HepG2 (cell line): ENCODE results near the gene ZFHX3. TPM values are rescaled to one million over a fixed set of nuclear protein-coding genes. Genes with fewer than 3 reads are reported as not detected.
A peak's percentile ranks its signal among the peaks of the same experiment; 100 is the strongest.

Source experiments
- AFF4 ChIP-seq: sonication (generic); formaldehyde crosslinking; IDR thresholded peaks from 2 replicates; pipeline ENCODE4 v1.4.0; 2020; ENCODE audit warnings: missing genetic modification reagents
- CENPT ChIP-seq: sonication (generic); formaldehyde crosslinking; IDR thresholded peaks from 2 replicates; pipeline ENCODE4 v1.8.0; 2022; ENCODE audit warnings: low read depth, mild to moderate bottlenecking, moderate library complexity, missing genetic modification reagents
- CREM ChIP-seq, 2 experiments: sonication (generic) in 1 of 2; formaldehyde crosslinking in 1 of 2; IDR thresholded peaks; 2 replicates each; pipeline versions ENCODE4 v1.4.0 to v1.6.1; 2016 to 2020; ENCODE audit warnings: antibody characterized with exemption in 1 of 2, mild to moderate bottlenecking in 1 of 2, missing genetic modification reagents in 1 of 2
- HNF1A ChIP-seq, 2 experiments: sonication (generic) in 1 of 2; formaldehyde crosslinking in 1 of 2; IDR thresholded peaks; 2 replicates each; pipeline versions ENCODE4 v1.4.0 to v1.6.1; 2016 to 2020; ENCODE audit warnings: borderline replicate concordance in 1 of 2, low read depth in 1 of 2, mild to moderate bottlenecking in 1 of 2, missing genetic modification reagents in 1 of 2
- KLF13 ChIP-seq: sonication (generic); formaldehyde crosslinking; IDR thresholded peaks from 2 replicates; pipeline ENCODE4 v1.4.0; 2020; ENCODE audit warnings: mild to moderate bottlenecking, missing genetic modification reagents
- NAIF1 ChIP-seq: sonication (generic); formaldehyde crosslinking; IDR thresholded peaks from 2 replicates; pipeline ENCODE4 v1.5.0; 2020; ENCODE audit warnings: mild to moderate bottlenecking, missing genetic modification reagents, borderline replicate concordance
- PAWR ChIP-seq: sonication (generic); formaldehyde crosslinking; IDR thresholded peaks from 2 replicates; pipeline ENCODE4 v1.4.0; 2020; ENCODE audit warnings: missing genetic modification reagents, mild to moderate bottlenecking, borderline replicate concordance
- SALL1 ChIP-seq: sonication (generic); formaldehyde crosslinking; IDR thresholded peaks from 2 replicates; pipeline ENCODE4 v1.8.0; 2022; ENCODE audit warnings: mild to moderate bottlenecking, missing genetic modification reagents
- SNAI1 ChIP-seq: sonication (generic); formaldehyde crosslinking; IDR thresholded peaks from 2 replicates; pipeline ENCODE4 v1.5.0; 2020; ENCODE audit warnings: mild to moderate bottlenecking, missing genetic modification reagents, borderline replicate concordance
- SRSF9 ChIP-seq: fragments of 200-400 bp; formaldehyde crosslinking; IDR thresholded peaks from 2 replicates; pipeline ENCODE4 v1.6.1; 2018; ENCODE audit warnings: borderline replicate concordance, mild to moderate bottlenecking, low read depth, low read length; ENCODE audit not compliant: insufficient read depth, poor library complexity, severe bottlenecking
- SUZ12 ChIP-seq: fragments of 150-350 bp; IDR thresholded peaks from 2 replicates; pipeline ENCODE4 v1.6.1; 2014; ENCODE audit warnings: low read depth, low read length
- ZBTB7B ChIP-seq: sonication (generic); formaldehyde crosslinking; IDR thresholded peaks from 2 replicates; pipeline ENCODE4 v1.4.0; 2020; ENCODE audit warnings: missing genetic modification reagents
- ZFP37 ChIP-seq: sonication (generic); formaldehyde crosslinking; IDR thresholded peaks from 2 replicates; pipeline ENCODE4 v1.4.0; 2020; ENCODE audit warnings: missing genetic modification reagents, borderline replicate concordance
- ZNF740 ChIP-seq: sonication (generic); formaldehyde crosslinking; IDR thresholded peaks from 2 replicates; pipeline ENCODE4 v1.4.0; 2020; ENCODE audit warnings: missing genetic modification reagents
- polyA plus RNA-seq, 8 experiments: library from polyadenylated mRNA; depleted of rRNA in 3 of 8; stranded (reverse) in 7 of 8; unstranded in 1 of 8; fragments of >200 nt; fragmentation: Illumina TruSeq in 4 of 8; extraction: Trizol in 4 of 8; gene quantifications; 2 replicates each; pipeline versions ENCODE4 v1.2.1 to v1.2.3, GENCODE V29; 2011 to 2016; ENCODE audit warnings: low read depth in 4 of 8, missing spikeins in 1 of 8, mixed read lengths in 1 of 8; ENCODE audit not compliant: insufficient read depth in 1 of 8
- total RNA-seq, 5 experiments: library from RNA; depleted of rRNA; stranded (reverse); fragments of >200 nt; fragmentation: Illumina TruSeq; extraction: Trizol; gene quantifications; 2 replicates each; pipeline ENCODE4 v1.2.3, GENCODE V29; 2016; ENCODE audit warnings: low read depth in 1 of 5

ZFHX3 gene
- total and polyA plus RNA-seq, 2 of the 13 experiments (the other 11 are each of a cell fraction or from before 2014, with no cell fraction given) = 5.0 to 6.0 TPM

- no peak for TF ChIP-seq KLF13 (CRISPR knock-in tag)
- TF ChIP-seq SRSF9 = no peak
- no peak for TF ChIP-seq PAWR (CRISPR knock-in tag)
- TF ChIP-seq SUZ12 = no peak
- TF ChIP-seq ZFP37 (CRISPR knock-in tag) = no peak
- TF ChIP-seq AFF4 = no peak; the same call in 1 of the 2 replicates
- peak; percentile 34; the same call in 1 of the 2 replicates for TF ChIP-seq ZNF740 (CRISPR knock-in tag)
- TF ChIP-seq SNAI1 (CRISPR knock-in tag) = no peak
- no peak for TF ChIP-seq CREM (IDR thresholded peaks at IDR 0.05)
- TF ChIP-seq CREM (CRISPR knock-in tag; IDR thresholded peaks at IDR 0.05) = no peak
- TF ChIP-seq ZBTB7B (CRISPR knock-in tag) = peak; percentile 96
- TF ChIP-seq CENPT = no peak
- no peak for TF ChIP-seq HNF1A (IDR thresholded peaks at IDR 0.05; ENCODE audit: low read depth)
- TF ChIP-seq HNF1A (CRISPR knock-in tag; IDR thresholded peaks at IDR 0.05; ENCODE audit: borderline replicate concordance) = no peak
- no peak for TF ChIP-seq NAIF1
- peak; percentile 56 for TF ChIP-seq SALL1 (CRISPR knock-in tag)
These were observed 9.6 kb upstream of the ZFHX3 start (continued) for GRCh38 chr16:73057291-73058210.
